Activated CD4-positive, alpha-beta T cell treated with anti-CD3 and anti-CD28 coated beads, Interleukin-2, amount 10 ng/mL, durations not matched to agents 24 days and 14 days (primary cell): ENCODE data around the gene MMS22L. TPM values are rescaled to one million over a fixed set of nuclear protein-coding genes. Genes with fewer than 3 reads are reported as not detected.

Experiments used
- DNase-seq: peaks from one replicate; pipeline ENCODE4 v3.0.0; 2022
- H3K27ac Mint-ChIP-seq: one replicate; pipeline ENCODE4 v1.8.0; 2022; ENCODE audit warnings: mild to moderate bottlenecking, mixed read lengths
- H3K27me3 Mint-ChIP-seq: one replicate; pipeline ENCODE4 v1.8.0; 2022; ENCODE audit warnings: mixed read lengths
- H3K36me3 Mint-ChIP-seq: one replicate; pipeline ENCODE4 v1.8.0; 2022; ENCODE audit warnings: low read depth, mild to moderate bottlenecking, mixed read lengths
- H3K4me1 Mint-ChIP-seq: one replicate; pipeline ENCODE4 v1.8.0; 2021; ENCODE audit warnings: mixed read lengths
- H3K4me3 Mint-ChIP-seq: one replicate; pipeline ENCODE4 v1.8.0; 2022; ENCODE audit warnings: mild to moderate bottlenecking, moderate library complexity, mixed read lengths
- H3K9me3 Mint-ChIP-seq: one replicate; pipeline ENCODE4 v1.8.0; 2021; ENCODE audit warnings: mixed read lengths
- intact Hi-C: fragments of 100-400 bp; cut with micrococcal nuclease; formaldehyde crosslinking; loops from one replicate; pipeline ENCODE4 v1.15.1; 2023
- total RNA-seq: library from RNA; stranded (reverse); gene quantifications from 2 replicates; pipeline ENCODE4 v1.2.3, GENCODE V29; 2022

The MMS22L gene
- total RNA-seq, 1 donor from 2014 or later, result 65.2 TPM

DNA sequence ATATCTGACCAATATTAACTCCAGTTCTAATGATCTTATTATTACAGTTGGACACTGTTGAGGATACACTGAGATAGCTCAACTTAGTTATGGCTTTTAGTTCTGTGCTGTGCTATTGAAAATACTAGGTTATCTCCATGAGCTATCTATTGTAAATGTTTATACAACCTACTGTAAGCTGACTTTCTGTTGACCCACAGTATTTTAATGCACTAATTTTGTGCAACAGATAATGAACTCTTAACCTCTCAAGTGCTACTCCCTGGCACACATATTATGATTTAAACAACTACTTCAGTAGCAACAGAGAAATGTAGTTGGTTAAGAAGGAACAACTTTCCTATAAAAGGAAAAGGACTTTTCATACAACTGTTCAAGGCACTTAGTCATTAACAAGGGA lies 5.2 kb upstream of the MMS22L start:
- intact Hi-C loops, result loop anchor here (10.0 kb wide), 1 partner anchor 107 kb away; no protein-coding TSS in a partner anchor
- peaks cover 15% of the 10 kb centered on the region for H3K27me3 Mint-ChIP-seq

DNA sequence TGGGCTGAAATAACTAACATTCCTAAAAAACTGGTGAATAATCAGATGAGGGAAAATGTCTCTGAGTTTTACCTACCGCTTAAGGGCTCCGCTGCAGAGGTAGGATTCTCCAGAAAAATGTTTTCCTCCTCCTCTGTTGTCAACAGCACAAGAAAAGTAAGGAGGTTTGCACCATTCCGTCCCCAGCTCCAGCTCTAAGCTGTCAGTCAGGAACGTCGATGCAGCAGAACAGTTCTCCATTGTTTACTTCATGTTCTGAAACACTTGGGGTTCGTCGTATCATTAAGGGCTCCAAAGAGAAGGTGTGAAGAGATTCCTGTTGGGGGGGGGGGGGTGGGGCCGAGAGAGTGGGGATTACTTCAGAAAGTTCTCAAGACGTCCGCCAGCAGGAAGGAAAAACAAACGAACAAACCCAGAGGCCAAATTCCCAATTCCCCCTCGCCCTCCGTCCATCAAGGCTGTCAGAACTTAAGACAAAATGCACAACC lies 734 bp downstream of the MMS22L start:
- peaks cover 11% of the 10 kb centered on the region for H3K27me3 Mint-ChIP-seq
- H3K9me3 Mint-ChIP-seq, result no peaks in the 10 kb centered on the region
- H3K4me1 Mint-ChIP-seq, result peaks cover 28% of the 10 kb centered on the region
- H3K36me3 Mint-ChIP-seq, result peaks cover 22% of the 10 kb centered on the region
- intact Hi-C loops, result loop anchor here (2.0 to 10.0 kb wide), 4 partner anchors 95 to 1665 kb away; partner anchors contain the start of genes FBXL4 and GPR63
- H3K4me3 Mint-ChIP-seq, result peak overlapping the region; percentile 91
- DNase-seq, result no peak
- peak overlapping the region; percentile 94 for H3K27ac Mint-ChIP-seq

More for the DNA sequence above, 5.2 kb upstream of the MMS22L start:
- peaks cover 4% of the 10 kb centered on the region for H3K4me1 Mint-ChIP-seq
- no peaks in the 10 kb centered on the region for H3K36me3 Mint-ChIP-seq
- no peak overlapping the region for H3K27ac Mint-ChIP-seq
- no peak overlapping the region for H3K4me3 Mint-ChIP-seq
- no peak for DNase-seq
- no peaks in the 10 kb centered on the region for H3K9me3 Mint-ChIP-seq

DNA sequence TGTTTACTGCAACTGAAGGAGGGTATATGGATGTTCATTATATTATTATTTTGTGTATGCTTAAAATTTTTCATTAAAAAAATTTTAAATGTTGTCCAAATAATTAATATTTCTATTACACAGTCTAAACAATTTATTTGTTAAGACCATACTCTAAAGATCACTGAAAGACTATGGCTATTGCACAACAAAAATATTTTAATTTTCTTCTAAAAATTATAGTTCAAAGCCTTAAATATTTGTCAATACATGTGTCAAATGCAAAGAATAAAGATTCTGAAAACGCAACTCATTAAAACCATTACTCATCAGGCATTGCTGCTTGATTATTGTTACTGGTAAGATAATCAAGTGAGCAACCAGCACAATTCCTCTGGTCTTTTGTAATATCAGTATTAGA lies 2.2 kb downstream of the MMS22L start:
- intact Hi-C loops, result loop anchor here (5.0 to 10.0 kb wide), 3 partner anchors 93 to 1667 kb away; partner anchors contain the start of gene FBXL4
- Mint-ChIP-seq H3K4me1 (peaks cover 30% of the 10 kb centered on the region), H3K4me3 (peak overlapping the region; percentile 91), H3K27ac (no peak overlapping the region), H3K36me3 (peaks cover 29% of the 10 kb centered on the region), H3K9me3 (no peaks in the 10 kb centered on the region), H3K27me3 (peaks cover 2% of the 10 kb centered on the region)
- no peak for DNase-seq

DNA sequence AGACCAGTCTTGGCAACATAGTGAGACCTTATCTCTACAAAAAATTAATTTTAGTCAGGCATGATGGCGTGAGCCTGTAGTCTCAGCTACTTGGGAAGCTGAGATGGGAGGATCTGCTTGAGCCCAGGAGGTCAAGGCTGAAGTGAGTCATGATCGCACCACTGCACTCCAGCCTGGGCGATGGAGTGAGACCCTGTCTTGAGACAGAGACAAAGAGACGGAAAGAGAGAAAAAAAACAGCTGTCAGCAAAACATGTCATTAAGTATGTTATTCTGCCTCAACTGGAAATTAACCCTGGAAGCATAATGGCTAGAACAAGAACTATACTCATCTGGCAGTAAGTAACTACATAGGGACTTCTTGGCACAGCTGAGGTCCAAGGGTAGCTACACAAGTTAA lies 7.2 kb downstream of the MMS22L start:
- Mint-ChIP-seq H3K4me1 (peaks cover 17% of the 10 kb centered on the region), H3K4me3 (no peak overlapping the region), H3K27me3 (no peaks in the 10 kb centered on the region), H3K27ac (no peak overlapping the region), H3K9me3 (no peaks in the 10 kb centered on the region), H3K36me3 (peaks cover 52% of the 10 kb centered on the region)
- intact Hi-C loops, result no loop called here
- DNase-seq, result no peak

DNA sequence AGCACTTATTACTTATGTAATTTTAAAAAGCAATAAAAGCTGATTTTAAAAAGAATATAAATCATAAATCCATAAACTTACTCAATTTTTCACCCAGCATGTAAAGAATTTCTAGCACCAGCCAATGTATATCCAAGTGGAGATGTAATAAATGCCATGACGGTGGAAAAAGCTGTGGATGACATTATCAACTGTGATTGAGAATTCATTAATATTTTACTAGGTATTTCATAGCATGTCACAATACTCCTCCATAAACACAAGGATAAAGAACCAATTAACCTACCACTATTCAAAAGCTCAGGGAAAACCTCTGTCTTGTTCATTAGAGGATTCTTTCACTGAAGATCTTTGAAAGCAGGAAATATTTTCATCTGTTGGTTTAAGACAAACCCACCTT lies 13.2 kb downstream of the MMS22L start:
- Mint-ChIP-seq H3K27me3 (no peaks in the 10 kb centered on the region), H3K36me3 (peaks cover 52% of the 10 kb centered on the region), H3K4me1 (peaks cover 2% of the 10 kb centered on the region), H3K9me3 (peaks cover 4% of the 10 kb centered on the region), H3K27ac (no peak overlapping the region), H3K4me3 (no peak overlapping the region)
- intact Hi-C loops, result no loop called here
- no peak for DNase-seq

DNA sequence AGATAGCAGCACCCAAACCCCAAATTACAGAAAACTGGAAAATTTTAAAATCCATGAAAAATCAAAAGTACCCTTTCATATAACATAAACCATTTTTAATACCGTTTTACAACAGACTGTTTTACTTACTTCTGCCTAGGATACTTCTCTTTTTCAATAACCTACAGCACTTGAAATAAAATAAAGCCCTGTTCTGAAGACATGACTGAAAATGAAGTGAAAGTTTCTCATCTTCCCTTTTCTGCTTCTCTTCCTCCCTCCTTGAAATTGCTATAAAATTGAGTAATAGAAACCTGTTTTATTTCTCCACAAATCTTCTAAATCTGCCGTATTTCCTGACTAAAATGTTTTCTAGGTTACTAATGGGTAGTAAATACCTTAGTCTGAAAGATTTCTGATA lies 20.3 kb downstream of the MMS22L start:
- H3K9me3 Mint-ChIP-seq, result peaks cover 4% of the 10 kb centered on the region
- intact Hi-C loops, result no loop called here
- peaks cover 55% of the 10 kb centered on the region for H3K36me3 Mint-ChIP-seq
- DNase-seq, result no peak
- no peak overlapping the region for H3K4me3 Mint-ChIP-seq
- peaks cover 2% of the 10 kb centered on the region for H3K4me1 Mint-ChIP-seq
- H3K27ac Mint-ChIP-seq, result no peak overlapping the region
- no peaks in the 10 kb centered on the region for H3K27me3 Mint-ChIP-seq

DNA sequence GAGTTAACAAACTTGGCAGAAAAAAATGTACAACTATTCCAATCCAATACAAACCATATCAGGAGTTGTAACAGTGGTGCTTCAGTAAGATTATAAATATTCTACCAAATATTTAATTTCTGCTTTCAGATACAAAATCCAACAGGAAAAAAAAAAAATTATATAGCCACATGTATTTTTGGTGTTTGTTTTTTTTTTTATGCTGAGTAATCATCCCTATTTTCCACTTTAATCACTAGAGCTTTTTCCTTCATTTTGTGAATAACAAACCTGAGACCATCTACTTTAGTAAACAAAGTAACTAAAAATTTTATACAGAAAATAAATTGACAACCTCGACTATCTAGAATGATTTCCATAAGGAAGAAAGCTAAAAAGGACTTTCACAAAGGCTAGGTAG lies 36.2 kb downstream of the MMS22L start:
- H3K27me3 Mint-ChIP-seq, result no peaks in the 10 kb centered on the region
- peaks cover 46% of the 10 kb centered on the region for H3K36me3 Mint-ChIP-seq
- no peak overlapping the region for H3K27ac Mint-ChIP-seq
- no peak for DNase-seq
- peaks cover 20% of the 10 kb centered on the region for H3K9me3 Mint-ChIP-seq
- H3K4me3 Mint-ChIP-seq, result no peak overlapping the region
- intact Hi-C loops, result no loop called here
- no peaks in the 10 kb centered on the region for H3K4me1 Mint-ChIP-seq

DNA sequence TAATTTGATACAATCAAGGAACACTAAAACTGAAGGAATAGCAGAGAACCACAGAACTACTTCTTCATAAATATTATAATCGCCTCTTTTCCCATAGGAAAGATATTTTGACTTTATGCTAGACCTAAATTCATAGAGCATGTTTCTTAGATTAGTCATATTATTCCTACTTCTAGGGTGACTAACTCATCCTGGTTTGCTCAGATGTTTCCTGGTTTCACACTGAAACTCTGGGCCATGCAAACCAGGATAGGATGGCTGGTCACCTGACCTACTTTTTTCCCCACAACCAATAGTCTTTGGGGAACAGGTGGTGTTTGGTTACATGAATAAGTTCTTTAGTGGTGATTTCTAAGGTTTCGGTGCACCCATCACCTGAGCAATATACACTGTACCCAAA lies 42.8 kb downstream of the MMS22L start:
- no peak for DNase-seq
- Mint-ChIP-seq H3K9me3 (peaks cover 20% of the 10 kb centered on the region), H3K36me3 (peaks cover 55% of the 10 kb centered on the region), H3K4me1 (no peaks in the 10 kb centered on the region), H3K27me3 (no peaks in the 10 kb centered on the region), H3K27ac (no peak overlapping the region), H3K4me3 (no peak overlapping the region)
- intact Hi-C loops, result no loop called here

DNA sequence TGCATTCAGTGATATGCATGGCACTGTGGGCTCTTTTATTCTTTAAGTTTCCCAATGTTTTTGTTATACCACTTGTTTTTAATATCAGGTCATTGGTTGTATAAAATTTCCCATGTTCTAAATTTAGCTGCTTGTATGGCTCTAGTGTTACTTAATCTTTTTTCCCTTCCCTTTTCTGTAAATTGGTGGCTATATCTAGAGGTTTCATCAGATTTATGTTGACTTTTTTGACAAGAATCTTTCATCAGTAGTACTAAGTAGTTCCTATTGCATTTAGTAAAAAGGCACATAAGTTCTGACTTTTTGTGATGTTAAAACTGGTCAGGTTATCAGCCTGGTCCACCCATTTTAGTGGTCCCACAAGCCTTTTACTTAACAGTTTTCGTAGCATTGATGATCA lies 51.1 kb downstream of the MMS22L start:
- Mint-ChIP-seq H3K4me3 (no peak overlapping the region), H3K9me3 (no peaks in the 10 kb centered on the region), H3K4me1 (peaks cover 1% of the 10 kb centered on the region), H3K27me3 (no peaks in the 10 kb centered on the region), H3K27ac (no peak overlapping the region), H3K36me3 (peaks cover 48% of the 10 kb centered on the region)
- intact Hi-C loops, result no loop called here
- DNase-seq, result no peak

DNA sequence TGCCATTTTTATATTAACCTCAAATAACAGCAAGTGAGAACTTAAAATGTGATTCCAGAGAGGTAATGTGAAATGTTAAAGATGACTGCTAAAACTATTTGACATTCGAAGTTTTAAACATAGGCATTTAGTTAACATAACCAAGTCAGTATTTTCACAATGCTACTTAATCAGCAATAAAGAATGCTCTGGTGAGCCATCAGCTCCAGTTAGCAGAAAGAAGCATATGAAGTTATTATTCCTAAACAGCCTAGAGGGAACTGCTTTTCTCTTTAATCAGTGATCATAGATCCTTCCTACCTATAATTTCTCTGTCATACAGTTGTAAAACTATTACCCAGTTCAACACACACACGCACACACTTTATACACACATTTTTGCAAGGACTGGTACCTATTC lies 60.1 kb downstream of the MMS22L start:
- Mint-ChIP-seq H3K36me3 (peaks cover 13% of the 10 kb centered on the region), H3K4me3 (no peak overlapping the region), H3K27me3 (no peaks in the 10 kb centered on the region), H3K4me1 (no peaks in the 10 kb centered on the region), H3K9me3 (no peaks in the 10 kb centered on the region), H3K27ac (no peak overlapping the region)
- no peak for DNase-seq
- intact Hi-C loops, result no loop called here

DNA sequence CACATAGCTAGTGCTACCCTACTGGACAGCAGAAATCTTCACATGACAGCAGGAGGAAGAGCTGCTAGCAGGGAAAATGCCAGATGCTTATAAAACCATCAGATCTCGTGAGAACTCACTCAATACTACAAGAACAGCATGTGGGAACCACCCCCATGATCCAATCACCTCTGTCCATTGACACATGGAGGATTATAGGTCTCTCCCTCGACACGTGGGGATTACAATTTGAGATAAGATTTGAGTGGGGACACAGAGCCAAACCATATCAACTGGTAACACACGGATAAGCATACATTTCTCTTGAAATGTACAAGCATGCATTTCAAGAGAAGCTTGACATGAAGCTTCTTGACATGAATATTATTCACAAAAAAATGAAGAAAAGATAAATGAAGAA lies 64.1 kb downstream of the MMS22L start:
- Mint-ChIP-seq H3K4me3 (no peak overlapping the region), H3K27me3 (no peaks in the 10 kb centered on the region)

DNA sequence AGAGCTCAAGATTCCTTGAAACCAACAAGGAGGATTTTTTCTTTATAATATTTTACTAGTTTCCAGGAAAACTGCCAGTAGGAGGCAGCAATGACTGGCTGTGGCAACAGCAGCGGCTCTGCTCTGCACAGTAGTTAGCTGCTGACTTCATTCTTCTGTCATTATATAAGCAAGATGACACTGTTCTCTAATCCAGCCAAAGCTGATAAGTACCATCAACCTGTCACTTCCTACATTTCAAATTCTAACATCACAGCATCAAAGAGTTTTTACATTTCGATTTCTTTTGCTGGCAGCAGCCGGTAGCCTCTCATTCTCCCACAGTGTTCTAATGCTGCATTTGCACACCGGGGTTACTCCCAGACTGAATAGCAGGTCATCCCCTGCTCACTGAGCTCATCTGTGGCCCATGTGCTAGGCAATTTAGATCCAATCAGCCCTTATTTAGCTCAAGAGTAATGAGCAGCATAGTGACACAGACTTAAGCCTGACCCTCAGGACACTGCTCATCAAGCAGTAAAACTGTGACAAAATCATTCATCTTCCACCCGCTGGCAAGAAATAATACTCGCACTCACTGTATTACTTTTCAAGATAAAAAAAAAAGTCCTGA lies 67.8 kb downstream of the MMS22L start:
- no peaks in the 10 kb centered on the region for H3K9me3 Mint-ChIP-seq
- peaks cover 3% of the 10 kb centered on the region for H3K4me1 Mint-ChIP-seq
- peaks cover 11% of the 10 kb centered on the region for H3K36me3 Mint-ChIP-seq
- DNase-seq, result peak; percentile 60
- H3K4me3 Mint-ChIP-seq, result no peak overlapping the region
- no peaks in the 10 kb centered on the region for H3K27me3 Mint-ChIP-seq
- H3K27ac Mint-ChIP-seq, result no peak overlapping the region
- intact Hi-C loops, result no loop called here

More for the DNA sequence above, 64.1 kb downstream of the MMS22L start:
- Mint-ChIP-seq H3K27ac (no peak overlapping the region), H3K4me1 (peaks cover 3% of the 10 kb centered on the region), H3K36me3 (peaks cover 8% of the 10 kb centered on the region), H3K9me3 (no peaks in the 10 kb centered on the region)
- DNase-seq, result no peak
- intact Hi-C loops, result no loop called here

DNA sequence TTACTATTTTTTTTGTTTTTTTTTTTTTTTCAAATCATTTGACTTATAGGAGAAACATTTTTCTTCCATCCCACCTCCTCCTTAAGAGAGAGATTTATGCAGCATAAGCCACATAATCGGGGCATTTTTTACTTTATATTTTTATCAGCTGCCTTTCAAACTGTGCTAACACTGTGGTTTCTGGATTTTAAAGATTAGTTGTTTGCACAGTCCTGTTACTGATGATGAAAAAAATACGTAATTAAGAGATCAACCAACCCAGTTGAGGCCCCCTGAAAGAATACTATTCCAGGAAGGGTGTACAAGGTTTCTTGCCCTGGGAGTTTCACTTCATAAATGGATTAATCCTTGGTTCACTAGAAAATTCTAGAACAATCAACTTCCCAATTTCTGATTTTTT lies 68.3 kb downstream of the MMS22L start:
- Mint-ChIP-seq H3K9me3 (no peaks in the 10 kb centered on the region), H3K36me3 (peaks cover 10% of the 10 kb centered on the region), H3K4me1 (peaks cover 3% of the 10 kb centered on the region), H3K27ac (no peak overlapping the region), H3K27me3 (no peaks in the 10 kb centered on the region), H3K4me3 (no peak overlapping the region)
- intact Hi-C loops, result no loop called here
- no peak for DNase-seq

DNA sequence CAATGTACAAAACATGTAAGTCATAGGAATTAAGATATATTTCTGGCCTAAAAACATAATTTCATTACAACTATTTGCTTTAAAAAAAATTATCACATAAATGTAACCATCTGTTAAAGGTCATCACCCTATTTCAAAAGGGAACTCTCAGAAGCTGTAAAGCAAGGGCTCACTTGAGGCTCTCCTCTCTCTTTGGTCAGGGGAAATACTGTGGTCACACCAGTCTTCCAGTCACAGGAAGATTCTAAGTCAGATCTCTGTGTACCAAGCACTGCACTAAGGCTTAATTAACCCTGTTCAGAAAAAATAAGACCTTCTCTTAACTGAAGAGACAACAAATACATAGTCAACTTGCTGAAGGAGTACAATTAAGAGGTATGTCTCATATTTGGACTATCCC lies 75.6 kb downstream of the MMS22L start:
- intact Hi-C loops, result no loop called here
- H3K36me3 Mint-ChIP-seq, result peaks cover 5% of the 10 kb centered on the region
- H3K4me3 Mint-ChIP-seq, result no peak overlapping the region
- H3K4me1 Mint-ChIP-seq, result peaks cover 3% of the 10 kb centered on the region
- H3K9me3 Mint-ChIP-seq, result no peaks in the 10 kb centered on the region
- no peak overlapping the region for H3K27ac Mint-ChIP-seq
- H3K27me3 Mint-ChIP-seq, result no peaks in the 10 kb centered on the region
- DNase-seq, result no peak

DNA sequence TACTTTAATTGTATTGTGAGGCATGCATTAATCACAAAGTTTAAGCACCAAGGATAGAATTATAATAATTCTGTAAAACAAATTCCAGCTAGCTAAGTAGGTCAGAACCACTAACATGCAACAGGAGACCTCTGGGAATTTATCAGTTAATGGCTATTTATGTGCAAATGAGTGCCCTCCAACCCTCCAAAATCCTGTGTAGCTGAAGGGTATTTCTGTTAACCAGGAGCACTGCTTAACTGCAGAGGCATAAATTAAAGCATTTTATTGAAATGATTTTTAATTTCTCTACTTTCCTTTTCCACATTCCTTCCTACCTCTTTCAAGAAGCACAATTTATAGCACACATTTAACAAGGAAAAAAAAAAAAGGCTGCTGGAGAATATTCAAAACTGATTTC lies 77.0 kb downstream of the MMS22L start:
- Mint-ChIP-seq H3K27me3 (no peaks in the 10 kb centered on the region), H3K9me3 (no peaks in the 10 kb centered on the region), H3K4me1 (peaks cover 3% of the 10 kb centered on the region), H3K27ac (no peak overlapping the region), H3K36me3 (peaks cover 8% of the 10 kb centered on the region), H3K4me3 (no peak overlapping the region)
- intact Hi-C loops, result no loop called here
- DNase-seq, result no peak
